SH-SY5Y (cell line): ENCODE data around the gene RPL18.

Experiments used
- GATA2 ChIP-seq: IDR thresholded peaks from 2 replicates; pipeline ENCODE4 v1.6.1; 2011; ENCODE audit warnings: mild to moderate bottlenecking, low read depth, low read length
- GATA3 ChIP-seq: IDR thresholded peaks from 2 replicates; pipeline ENCODE4 v1.6.1; 2011; ENCODE audit warnings: low read depth, mild to moderate bottlenecking, low read length, moderate library complexity

Gene RPL18

DNA sequence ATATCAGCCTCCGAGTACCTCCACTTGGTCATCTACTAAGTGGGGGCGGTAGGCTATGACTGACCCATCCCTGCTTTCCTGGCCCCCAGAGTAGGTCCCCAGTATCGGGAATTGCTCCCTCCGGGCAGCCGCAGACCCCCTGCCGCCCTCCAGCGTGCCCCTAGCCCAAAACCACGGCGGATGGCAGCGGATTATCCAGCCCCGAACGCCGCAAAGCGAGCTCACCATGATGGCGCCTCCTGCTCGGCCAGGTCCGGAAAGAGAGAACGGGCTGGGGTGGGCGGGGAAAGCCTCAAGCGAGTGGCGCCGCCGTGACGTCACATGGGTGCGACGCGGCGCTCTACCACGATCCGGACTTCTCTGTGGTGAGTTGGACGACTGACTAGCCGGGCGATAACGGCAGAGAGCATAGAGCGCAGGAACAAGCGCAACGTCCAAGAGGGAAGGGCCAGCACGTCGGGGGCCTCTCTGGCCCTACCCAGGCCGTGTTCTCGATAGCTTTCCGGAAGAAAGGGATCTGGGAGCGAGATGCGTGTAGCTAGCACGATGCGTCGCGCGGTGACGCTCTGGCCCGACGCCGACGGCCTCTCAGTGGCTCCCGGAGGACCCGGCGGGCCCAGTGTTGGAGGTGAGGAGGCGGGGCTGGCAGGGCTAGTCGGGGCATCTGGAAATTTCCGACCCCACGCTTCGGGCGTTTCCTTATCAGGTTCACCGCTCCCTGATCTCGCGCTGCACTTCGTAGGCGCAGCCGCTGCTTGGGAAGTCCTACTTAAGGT lies at the start of gene RPL18, which contains the start of gene SPHK2:
TSS of gene RPL18 (minus strand) at position 263 of the 776 bp plus-strand sequence. CDS start at position 228, 35 bp downstream.
TSS of gene SPHK2 (plus strand) at position 591 of the 776 bp plus-strand sequence. CDS start 1,009 bp downstream, outside the sequence.
- TF ChIP-seq GATA3 (no peak; the same call in 1 of the 2 replicates), GATA2 (peak; percentile 97)

DNA sequence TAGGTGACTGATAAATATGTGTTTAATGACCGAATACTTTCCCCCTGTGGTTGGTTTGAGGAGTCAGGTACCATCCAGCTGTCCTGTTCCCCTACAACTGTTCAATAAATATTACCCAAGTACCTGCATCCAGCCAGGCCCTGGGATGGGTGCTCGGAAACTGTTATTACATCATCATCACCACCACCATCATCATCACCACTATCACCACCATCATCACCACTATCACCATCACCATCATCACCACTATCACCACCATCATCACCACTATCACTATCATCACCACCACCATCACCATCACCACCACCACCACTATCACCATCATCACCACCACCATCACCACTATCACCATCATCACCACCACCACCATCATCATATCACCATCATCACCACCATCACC lies 49.8 kb upstream of the RPL18 start:
- TF ChIP-seq GATA3 (no peak), GATA2 (no peak)

DNA sequence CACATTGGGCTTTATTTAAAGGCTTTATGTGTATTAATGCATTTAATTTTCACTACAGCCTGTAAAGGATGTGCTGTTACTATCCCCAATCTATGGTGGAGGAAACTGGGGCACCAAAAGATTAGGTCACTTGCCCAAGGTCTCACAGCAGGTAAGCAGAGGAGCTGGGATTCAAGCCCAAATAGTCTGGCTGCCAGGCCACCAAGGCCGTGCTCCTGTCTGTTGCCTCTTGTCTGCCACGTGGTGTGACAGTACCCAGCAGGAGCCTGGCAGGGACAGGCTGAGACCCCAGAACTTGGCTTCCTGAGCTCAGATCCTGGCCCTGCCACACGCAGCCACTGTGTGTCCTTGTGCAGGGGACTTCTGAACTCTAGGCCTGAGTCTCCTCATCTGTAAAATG lies 49.4 kb upstream of the RPL18 start:
- no peak for TF ChIP-seq GATA3
- TF ChIP-seq GATA2, result no peak

DNA sequence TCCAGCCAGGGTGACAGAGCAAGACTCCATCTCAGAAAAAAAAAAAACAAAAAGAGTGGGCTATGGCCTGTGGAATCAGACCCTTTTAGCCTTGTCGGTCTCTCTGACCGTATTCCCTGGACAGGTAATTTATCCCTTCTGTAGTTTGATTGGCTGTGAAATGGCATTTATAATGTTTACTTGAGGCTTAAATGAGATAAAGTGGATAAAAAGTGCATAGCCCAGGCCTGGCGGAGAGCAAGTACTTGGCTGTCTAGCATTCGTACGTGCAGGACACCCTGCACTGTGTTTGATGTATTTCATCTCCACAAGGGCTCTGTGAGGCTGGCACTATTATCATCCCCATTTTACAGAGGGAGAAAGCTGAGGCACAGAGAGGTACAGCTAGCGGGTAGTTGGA lies 46.8 kb upstream of the RPL18 start:
- TF ChIP-seq GATA2 (no peak), GATA3 (no peak)

DNA sequence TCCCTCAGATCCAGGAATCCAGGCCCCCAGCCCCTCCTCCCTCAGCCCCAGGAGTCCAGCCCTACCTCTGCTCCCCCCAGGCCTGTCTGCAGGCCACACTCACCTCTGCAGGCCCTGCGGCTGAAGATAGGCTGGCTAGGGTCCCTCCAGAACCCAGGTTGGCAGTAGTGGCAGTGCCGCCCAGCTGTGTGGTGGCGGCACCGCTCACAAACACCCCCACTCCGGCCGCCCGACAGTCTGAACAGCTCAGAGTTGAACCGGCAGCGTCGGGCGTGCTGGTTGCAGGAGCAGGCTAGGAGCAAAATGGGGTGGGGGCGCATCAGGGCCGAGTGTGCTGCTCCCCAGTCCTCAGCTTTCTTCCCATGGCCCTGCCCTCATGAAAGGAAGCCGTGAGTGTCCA lies 45.5 kb upstream of the RPL18 start:
- no peak for TF ChIP-seq GATA3
- no peak for TF ChIP-seq GATA2

DNA sequence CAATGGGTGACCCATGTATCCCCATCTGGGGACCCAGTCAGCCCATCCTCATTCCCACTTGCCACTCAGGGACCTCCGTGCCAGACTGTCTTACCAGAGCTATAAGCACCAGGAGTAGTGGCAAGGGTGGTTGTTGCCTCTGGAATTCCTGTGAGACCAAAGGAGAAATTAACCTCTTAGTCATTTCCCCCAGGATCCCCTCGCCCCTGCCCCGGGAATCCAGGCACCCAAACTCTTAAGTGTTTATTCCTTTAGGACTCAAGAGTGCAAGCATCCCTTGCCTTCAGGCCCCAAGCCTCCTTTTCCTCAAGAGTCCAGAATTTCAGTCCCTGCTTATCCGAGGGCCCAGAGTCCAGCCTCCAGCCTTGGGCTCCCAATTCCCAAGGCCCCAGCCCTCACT lies 44.7 kb upstream of the RPL18 start:
- TF ChIP-seq GATA2 (no peak), GATA3 (no peak)

DNA sequence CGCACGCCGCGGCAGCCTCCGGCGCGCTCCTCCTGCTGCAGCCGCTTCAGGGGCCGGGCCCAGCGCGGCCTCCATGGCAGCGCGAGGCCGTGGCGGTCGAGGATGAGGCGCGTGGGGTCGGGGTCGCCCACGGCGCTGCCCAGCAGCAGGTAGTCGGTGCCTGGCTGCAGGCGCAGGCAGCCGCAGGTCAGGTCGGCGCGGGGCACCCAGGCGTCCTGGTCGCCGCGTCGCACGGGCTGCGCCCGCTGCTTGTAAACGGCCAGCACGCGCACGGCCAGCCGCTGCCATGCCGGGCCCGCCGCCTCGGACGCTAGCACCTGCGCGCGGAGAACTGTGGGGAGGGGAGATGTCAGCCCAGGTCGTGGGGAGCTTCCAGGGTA lies 42.7 kb upstream of the RPL18 start:
- no peak for TF ChIP-seq GATA2
- TF ChIP-seq GATA3, result no peak

DNA sequence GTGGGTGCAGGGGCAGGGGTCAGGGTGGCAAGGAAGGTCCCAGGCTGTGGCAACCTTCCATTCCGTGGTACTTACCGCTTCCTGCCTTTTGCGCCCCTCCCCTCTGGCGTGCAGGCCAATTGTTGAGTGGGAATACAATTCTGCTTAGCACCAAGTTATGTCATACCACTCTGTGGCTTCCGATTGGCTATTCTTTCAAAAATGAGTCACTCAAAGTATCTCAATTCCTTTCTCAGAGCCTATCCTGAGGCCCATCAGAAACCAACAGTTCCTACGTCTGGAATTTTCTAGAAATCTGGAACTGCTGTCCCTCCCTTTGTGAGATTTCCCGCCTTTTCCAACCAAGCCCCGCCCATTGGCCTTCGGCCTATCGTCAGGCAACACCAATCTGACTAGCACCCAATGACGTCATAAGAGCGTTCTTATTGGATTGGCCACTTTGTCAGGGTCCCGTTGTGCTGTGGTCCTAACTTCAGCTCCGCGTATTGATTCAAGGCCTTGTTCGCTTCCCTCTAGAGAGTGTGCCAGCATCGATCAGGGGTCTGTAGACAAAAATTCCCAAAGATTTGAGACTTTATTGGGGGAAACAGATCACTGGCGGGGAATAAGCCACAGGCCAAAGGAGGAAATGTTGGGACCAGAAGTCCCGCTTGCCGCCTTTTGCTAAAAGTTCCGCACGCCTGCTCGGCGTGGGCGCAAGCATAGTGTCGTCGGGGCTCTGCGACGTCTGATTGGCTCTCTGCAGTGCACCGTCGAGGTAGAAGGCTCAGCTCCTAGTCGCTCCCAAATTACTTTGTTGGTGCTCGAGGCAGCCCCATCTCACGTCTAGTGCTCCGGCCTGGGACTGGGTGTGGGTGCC lies 42.1 kb upstream of the RPL18 start:
- TF ChIP-seq GATA2, result no peak
- TF ChIP-seq GATA3, result no peak

DNA sequence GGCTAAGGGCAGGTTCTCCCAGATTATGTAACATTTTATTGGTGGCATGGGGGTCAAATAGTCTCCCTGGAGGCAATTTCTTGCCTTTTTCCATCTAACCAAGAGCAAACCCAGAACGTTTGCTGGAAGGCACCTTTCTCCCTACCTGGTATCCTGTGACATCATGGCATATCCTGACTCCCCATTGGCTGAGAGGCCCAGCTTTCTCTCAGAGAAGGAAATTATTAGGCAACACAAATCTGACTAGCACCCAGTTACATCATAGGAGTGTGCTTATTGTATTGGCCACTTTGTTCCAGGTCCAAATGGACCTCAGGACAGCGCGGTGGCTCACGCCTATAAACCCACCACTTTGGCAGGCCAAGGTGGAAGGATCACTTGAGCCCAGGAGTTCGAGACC lies 40.8 kb upstream of the RPL18 start:
- no peak for TF ChIP-seq GATA3
- TF ChIP-seq GATA2, result no peak

DNA sequence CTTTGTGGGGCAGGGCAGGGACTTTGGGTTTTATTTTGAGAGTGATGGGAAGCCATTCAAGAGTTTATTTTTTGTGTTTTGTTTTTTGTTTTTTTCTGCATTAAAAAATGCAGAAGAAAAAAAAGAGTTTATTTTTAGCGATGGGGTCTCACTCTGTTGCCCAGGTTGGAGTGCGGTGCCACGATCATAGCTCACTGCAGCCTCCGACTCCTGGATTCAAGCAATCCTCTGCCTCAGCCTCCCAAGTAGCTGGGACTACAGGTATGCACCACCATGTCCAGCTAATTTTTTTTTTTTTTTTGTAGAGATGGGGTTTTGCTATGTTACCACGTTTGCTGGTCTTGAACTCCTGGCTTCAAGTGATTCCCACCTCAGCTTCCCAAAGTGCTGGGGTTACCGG lies 39.5 kb upstream of the RPL18 start:
- TF ChIP-seq GATA2 (no peak), GATA3 (no peak)

DNA sequence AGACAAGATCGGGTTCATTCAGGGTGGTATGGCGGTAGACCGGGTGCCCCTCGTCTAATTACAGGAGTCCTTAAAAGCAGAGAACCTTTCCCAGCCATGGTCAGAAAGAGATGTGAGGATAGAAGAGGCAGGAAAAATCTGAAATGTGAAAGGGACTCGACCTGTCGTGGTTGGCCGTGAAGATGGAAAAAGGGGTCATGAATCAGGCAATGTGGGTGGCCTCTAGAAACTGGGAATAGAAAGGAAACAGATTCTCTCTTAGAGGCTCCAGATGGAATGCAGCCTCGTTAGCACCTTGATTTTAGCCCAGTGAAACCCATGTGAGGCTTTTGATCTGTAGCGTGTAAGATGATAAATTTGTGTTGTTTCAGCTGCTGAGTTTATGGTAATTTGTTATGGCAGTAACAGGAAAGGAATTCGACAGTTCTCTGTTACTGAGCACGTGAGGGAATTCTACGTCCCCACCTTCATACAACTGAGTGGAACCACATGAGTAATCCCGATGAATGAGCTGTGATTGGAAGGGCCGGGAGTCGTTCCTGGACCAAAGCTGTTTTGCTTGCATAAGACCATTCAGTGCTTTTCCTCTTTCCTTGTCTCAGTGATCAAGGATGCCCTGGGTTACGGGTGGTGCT lies 38.0 kb upstream of the RPL18 start:
- TF ChIP-seq GATA3 (no peak), GATA2 (no peak)

DNA sequence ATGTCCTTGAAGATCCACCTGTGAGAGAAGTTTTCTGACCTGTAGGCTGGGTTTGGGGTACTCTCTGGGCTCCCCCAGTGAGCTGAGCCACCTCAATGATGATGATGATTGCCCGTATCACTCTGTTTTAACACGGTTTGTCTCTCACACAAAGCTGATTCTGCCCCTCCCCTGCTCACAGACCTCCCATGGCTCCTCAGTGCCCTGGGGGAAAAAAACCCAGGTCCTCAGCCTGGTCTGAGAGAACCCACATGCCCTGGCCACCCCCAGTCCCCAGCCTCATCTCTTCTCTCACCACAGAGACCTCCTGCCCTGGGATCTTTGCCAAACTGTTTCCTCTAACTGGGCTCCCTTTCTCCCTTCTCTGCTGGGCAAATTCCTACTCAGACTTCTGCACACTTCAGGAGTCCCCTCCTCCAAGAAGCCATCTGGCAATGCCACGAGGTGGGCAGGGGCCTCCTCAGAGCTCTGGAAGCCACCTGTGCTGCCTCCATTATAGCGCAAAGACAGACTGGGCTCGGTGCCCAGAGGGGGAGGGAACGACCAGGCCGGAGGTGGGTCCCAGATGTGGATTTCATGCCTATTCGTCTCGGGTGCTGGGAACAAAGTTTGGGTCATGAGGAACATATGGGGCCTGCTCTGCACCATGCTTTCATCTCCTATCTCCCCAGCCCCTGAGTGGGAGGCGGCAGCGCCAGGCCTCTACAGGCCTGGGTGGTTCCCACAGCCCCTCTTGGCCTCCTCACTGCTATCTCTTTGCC lies 35.5 kb upstream of the RPL18 start:
- TF ChIP-seq GATA2 (no peak), GATA3 (no peak)

DNA sequence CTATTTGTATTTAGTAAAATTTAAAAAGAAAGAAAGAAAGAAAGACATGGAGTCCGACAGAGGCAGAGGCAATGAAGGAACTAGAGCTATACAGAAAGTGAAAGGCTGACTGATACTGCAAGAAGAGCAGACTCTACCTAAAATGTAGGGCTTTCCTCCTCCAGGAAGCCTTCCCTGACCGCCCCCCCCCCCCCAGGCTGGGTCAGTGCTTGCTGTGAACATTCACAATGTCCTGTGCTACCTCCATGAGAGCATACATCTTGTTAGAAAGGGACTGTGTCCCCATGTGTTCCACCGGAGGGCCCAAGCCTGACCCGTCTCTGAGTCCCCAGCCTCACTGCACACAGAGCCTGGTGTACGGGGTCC lies 32.7 kb upstream of the RPL18 start:
- no peak for TF ChIP-seq GATA3
- TF ChIP-seq GATA2, result no peak

DNA sequence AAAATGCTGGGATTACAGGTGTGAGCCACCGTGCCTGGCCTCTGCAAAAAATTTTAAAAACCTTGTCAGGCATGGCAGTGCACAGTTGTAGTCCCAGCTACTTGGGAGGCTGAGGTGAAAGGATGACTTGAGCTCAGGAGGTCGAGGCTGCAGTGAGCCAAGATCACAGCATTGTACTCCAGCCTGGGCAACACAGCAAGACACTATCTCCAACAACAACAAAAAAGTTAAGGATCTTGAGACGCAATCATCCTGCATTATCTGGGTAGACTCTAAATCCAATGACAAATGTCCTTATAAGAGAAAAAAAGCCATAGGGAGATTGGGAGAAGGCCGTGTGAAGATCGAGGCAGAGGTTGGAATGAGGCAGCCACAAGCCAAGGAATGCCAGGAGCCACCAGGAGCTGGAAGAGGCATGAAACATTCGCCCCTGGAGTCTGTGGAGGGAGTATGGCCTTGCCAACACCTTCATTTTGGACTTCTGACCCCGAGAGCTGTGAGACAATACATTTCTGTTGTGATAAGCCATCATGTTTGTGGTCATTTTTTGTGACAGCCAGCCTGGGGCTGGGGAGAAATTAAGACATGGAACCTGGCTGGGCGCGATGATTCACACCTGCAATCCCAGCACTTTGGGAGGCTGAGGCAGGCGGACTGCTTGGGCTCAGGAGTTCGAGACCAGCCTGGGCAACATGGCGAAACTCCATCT lies 32.1 kb upstream of the RPL18 start:
- TF ChIP-seq GATA3, result no peak
- no peak for TF ChIP-seq GATA2
